Renal cortex interstitium (tissue), 15 donors: ENCODE results near the gene CDC20B. TPM values are rescaled to one million over a fixed set of nuclear protein-coding genes. Genes with fewer than 3 reads are reported as not detected.

Experiments used
- DNase-seq, 11 donors: peaks; one replicate each; pipeline ENCODE4 v3.0.0-alpha.2; 2013; ENCODE audit warnings: low read depth in 9 of 11, low spot score in 4 of 11; ENCODE audit errors: extremely low read depth in 1 of 11
- long read RNA-seq, 16 experiments: transcript quantifications; one replicate each; lab custom pipeline, GENCODE V29; 2026
- polyA plus RNA-seq, 3 donors: library from polyadenylated mRNA; unstranded; fragments of 120-200 nt; gene quantifications; one replicate each; pipeline ENCODE4 v1.2.1, GENCODE V29; 2013; ENCODE audit not compliant: insufficient read length in 3 of 3

Gene CDC20B
- polyA plus RNA-seq, result under 1 TPM; 0.40 to 0.77 (median 0.59) TPM
- long read RNA-seq, donor 1, partial matches to known transcripts, result 21 of 27 reads
- long read RNA-seq, donor 1, other reads (novel, unspliced or antisense), result 6 of 27 reads
- long read RNA-seq, donor 2, result 0 reads
- long read RNA-seq, donor 3, result 0 reads
- long read RNA-seq, donor 4, result 0 reads
- long read RNA-seq, donor 5, result 0 reads
- long read RNA-seq, donor 6, partial matches to known transcripts, result 44 of 73 reads
- long read RNA-seq, donor 6, other reads (novel, unspliced or antisense), result 29 of 73 reads
- long read RNA-seq, donor 7, result 0 reads
- long read RNA-seq, donor 8, result 0 reads
- long read RNA-seq, donor 9, result 0 reads
- long read RNA-seq, donor 10, result 0 reads
- long read RNA-seq, donor 11, result 0 reads
- long read RNA-seq, donor 12, partial matches to known transcripts, result 7 of 7 reads
- long read RNA-seq, donor 12, other reads (novel, unspliced or antisense), result 0 of 7 reads
- long read RNA-seq, donor 13, result 0 reads
- long read RNA-seq, donor 14, partial matches to known transcripts, result 14 of 56 reads
- long read RNA-seq, donor 14, other reads (novel, unspliced or antisense), result 42 of 56 reads
- long read RNA-seq, donor 15, result 0 reads
- long read RNA-seq, donor 16, result 0 reads

- DNase-seq, result peak in 7 of 11 donors; percentile 41 to 75 (median 69)
Observed at GRCh38 chr5:55172937-55173686, at the start of gene CDC20B. TSS of gene CDC20B (minus strand) at chr5:55173177. CDS start at chr5:55173000, 177 bp downstream.

- no peak for DNase-seq
Observed at GRCh38 chr5:55222092-55222984, 49.4 kb upstream of the CDC20B start.

- DNase-seq, result no peak
Observed at GRCh38 chr5:55220433-55221185, 47.6 kb upstream of the CDC20B start.

GRCh38 chr5:55219770-55220169 lies 46.8 kb upstream of the CDC20B start:
- DNase-seq, result no peak

- DNase-seq, result peak in 1 of 11 donors; percentile 44
Observed at GRCh38 chr5:55218967-55219366, 46.0 kb upstream of the CDC20B start.

GRCh38 chr5:55211184-55211874 lies 38.4 kb upstream of the CDC20B start:
- DNase-seq, result no peak

- no peak for DNase-seq
Observed at GRCh38 chr5:55205001-55205400, 32.0 kb upstream of the CDC20B start.

- no peak for DNase-seq
Observed at GRCh38 chr5:55191165-55191564, 18.2 kb upstream of the CDC20B start.

- DNase-seq, result no peak
Observed at GRCh38 chr5:55188656-55189540, 15.9 kb upstream of the CDC20B start.

- DNase-seq, result no peak
Observed at GRCh38 chr5:55187370-55187769, 14.4 kb upstream of the CDC20B start.

- no peak for DNase-seq
Observed at GRCh38 chr5:55180016-55180415, 7.0 kb upstream of the CDC20B start.

- DNase-seq, result no peak
Observed at GRCh38 chr5:55177078-55177477, 4.1 kb upstream of the CDC20B start.

- DNase-seq, result peak in 3 of 11 donors; percentile 33 to 39 (median 35)
Observed at GRCh38 chr5:55176176-55176818, 3.3 kb upstream of the CDC20B start.

GRCh38 chr5:55175781-55176175 lies 2.8 kb upstream of the CDC20B start:
- DNase-seq, result no peak

- DNase-seq, result no peak
Observed at GRCh38 chr5:55173687-55174230, 782 bp upstream of the CDC20B start.
